Endodermal cell (in vitro differentiated cells): ENCODE data around the gene L1CAM. TPM values are rescaled to one million over a fixed set of nuclear protein-coding genes. Genes with fewer than 3 reads are reported as not detected.

ENCODE experiments used
- DNase-seq: peaks from one replicate; pipeline ENCODE4 v3.0.0-alpha.2; 2017
- H3K27ac ChIP-seq: 2 replicates; pipeline ENCODE4 v1.5.1; 2013; ENCODE audit warnings: mild to moderate bottlenecking, low read depth, low read length, moderate library complexity
- H3K27me3 ChIP-seq: 2 replicates; pipeline ENCODE4 v1.6.1; 2013; ENCODE audit warnings: mild to moderate bottlenecking, low read length, moderate library complexity; ENCODE audit not compliant: insufficient read depth, control insufficient read depth, poor library complexity, severe bottlenecking
- H3K36me3 ChIP-seq: 2 replicates; pipeline ENCODE4 v1.7.0; 2013; ENCODE audit warnings: mild to moderate bottlenecking, low read length, moderate library complexity; ENCODE audit not compliant: control insufficient read depth, insufficient read depth
- H3K4me1 ChIP-seq: one replicate; pipeline ENCODE4 v1.7.0; 2013; ENCODE audit warnings: low read length; ENCODE audit not compliant: control insufficient read depth, insufficient read depth
- H3K4me3 ChIP-seq: 2 replicates; pipeline ENCODE4 v1.5.1; 2013; ENCODE audit warnings: mild to moderate bottlenecking, low read length, moderate library complexity
- H3K9ac ChIP-seq: 2 replicates; pipeline ENCODE4 v1.6.1; 2013; ENCODE audit warnings: mild to moderate bottlenecking, low read length, moderate library complexity; ENCODE audit not compliant: poor library complexity, severe bottlenecking; ENCODE audit errors: extremely low read depth
- H3K9me3 ChIP-seq: 2 replicates; pipeline ENCODE4 v1.6.1; 2013; ENCODE audit warnings: mild to moderate bottlenecking, low read length, moderate library complexity; ENCODE audit not compliant: control insufficient read depth
- H3K27ac Mint-ChIP-seq: 2 replicates; pipeline ENCODE4 v1.8.0; 2020; ENCODE audit warnings: mixed read lengths
- H3K27me3 Mint-ChIP-seq: 2 replicates; pipeline ENCODE4 v1.8.0; 2021; ENCODE audit warnings: mild to moderate bottlenecking, mixed read lengths; ENCODE audit not compliant: insufficient read depth
- H3K36me3 Mint-ChIP-seq: 2 replicates; pipeline ENCODE4 v1.8.0; 2020; ENCODE audit warnings: low read depth, mixed read lengths
- H3K4me1 Mint-ChIP-seq: 2 replicates; pipeline ENCODE4 v1.8.0; 2020; ENCODE audit warnings: mixed read lengths
- H3K4me3 Mint-ChIP-seq: 2 replicates; pipeline ENCODE4 v1.8.0; 2020; ENCODE audit warnings: mild to moderate bottlenecking, moderate library complexity, mixed read lengths
- H3K9me3 Mint-ChIP-seq: 2 replicates; pipeline ENCODE4 v1.8.0; 2020; ENCODE audit warnings: mild to moderate bottlenecking, mixed read lengths
- WGBS, 2 experiments: methylation state at CpG; one replicate each; pipeline versions ENCODE4 v1.1.5 to v1.1.7; 2013; ENCODE audit warnings: missing lambda C conversion rate in 2 of 2, mixed read lengths in 1 of 2; ENCODE audit not compliant: insufficient coverage in 1 of 2, insufficient read length in 1 of 2; 5-methylcytosine and 5-hydroxymethylcytosine counted together
- total RNA-seq, 2 donors: library from RNA; stranded (reverse); fragmentation: NEBNext Ultra II Directional in 1 of 2; extraction: Animal tissue kit (Norgen Biotek cat#: 25700) in 1 of 2; gene quantifications; 2 replicates in 1 of 2; 3 replicates in 1 of 2; pipeline ENCODE4 v1.2.1, GENCODE V29; 2021
- TF ChIP-seq, protein P1 (sequence below): fragments of 200-600 bp; sonication (generic); conservative IDR thresholded peaks from 2 replicates; pipeline ENCODE4 v1.5.0; 2021; ENCODE audit warnings: antibody characterized with exemption, mild to moderate bottlenecking

L1CAM gene
- total RNA-seq, 2 donors from 2014 or later = 7.5 to 29.0 TPM

GRCh38 chrX:153927922-153928760 is 42.2 kb upstream of the L1CAM start:
- Mint-ChIP-seq H3K27ac (peak overlapping the region; percentile 86), H3K4me3 (peak overlapping the region; percentile 71), H3K27me3 (no peaks in the 10 kb centered on the region), H3K36me3 (peaks cover 13% of the 10 kb centered on the region), H3K4me1 (peaks cover 2% of the 10 kb centered on the region), H3K9me3 (peaks cover 70% of the 10 kb centered on the region)
- Histone ChIP-seq H3K9ac (peak overlapping the region; percentile 79), H3K27ac (peak overlapping the region; percentile 94), H3K36me3 (peaks cover 8% of the 10 kb centered on the region), H3K4me3 (peak overlapping the region; percentile 82), H3K27me3 (no peaks in the 10 kb centered on the region), H3K4me1 (no peaks in the 10 kb centered on the region), H3K9me3 (no peaks in the 10 kb centered on the region)
- DNase-seq = peak; percentile 96
- TF ChIP-seq, protein P1, sequence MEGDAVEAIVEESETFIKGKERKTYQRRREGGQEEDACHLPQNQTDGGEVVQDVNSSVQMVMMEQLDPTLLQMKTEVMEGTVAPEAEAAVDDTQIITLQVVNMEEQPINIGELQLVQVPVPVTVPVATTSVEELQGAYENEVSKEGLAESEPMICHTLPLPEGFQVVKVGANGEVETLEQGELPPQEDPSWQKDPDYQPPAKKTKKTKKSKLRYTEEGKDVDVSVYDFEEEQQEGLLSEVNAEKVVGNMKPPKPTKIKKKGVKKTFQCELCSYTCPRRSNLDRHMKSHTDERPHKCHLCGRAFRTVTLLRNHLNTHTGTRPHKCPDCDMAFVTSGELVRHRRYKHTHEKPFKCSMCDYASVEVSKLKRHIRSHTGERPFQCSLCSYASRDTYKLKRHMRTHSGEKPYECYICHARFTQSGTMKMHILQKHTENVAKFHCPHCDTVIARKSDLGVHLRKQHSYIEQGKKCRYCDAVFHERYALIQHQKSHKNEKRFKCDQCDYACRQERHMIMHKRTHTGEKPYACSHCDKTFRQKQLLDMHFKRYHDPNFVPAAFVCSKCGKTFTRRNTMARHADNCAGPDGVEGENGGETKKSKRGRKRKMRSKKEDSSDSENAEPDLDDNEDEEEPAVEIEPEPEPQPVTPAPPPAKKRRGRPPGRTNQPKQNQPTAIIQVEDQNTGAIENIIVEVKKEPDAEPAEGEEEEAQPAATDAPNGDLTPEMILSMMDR = no peak
- 0% methylated on average over 73 of the region's 76 CpGs; no CpG with 5 or more reads in 1 of the 2 experiments for WGBS, 2 experiments

DNA sequence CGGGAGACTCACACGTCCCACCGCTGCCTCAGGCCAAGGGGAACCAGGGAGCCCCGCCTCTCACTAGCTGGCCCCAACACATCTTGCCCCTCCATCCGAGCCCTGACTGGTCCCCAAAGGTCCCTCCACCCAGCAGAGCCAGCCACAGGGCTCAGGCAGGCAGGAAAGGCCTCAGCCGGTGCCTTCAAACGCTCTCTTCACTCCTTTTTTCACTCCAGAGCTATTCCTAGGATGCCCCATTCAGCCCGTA is 41.6 kb upstream of the L1CAM start:
- TF ChIP-seq, protein P1 = no peak
- H3K36me3 Mint-ChIP-seq = peaks cover 12% of the 10 kb centered on the region
- H3K4me1 Mint-ChIP-seq = peaks cover 3% of the 10 kb centered on the region
- no peaks in the 10 kb centered on the region for H3K9me3 ChIP-seq
- H3K9me3 Mint-ChIP-seq = peaks cover 71% of the 10 kb centered on the region
- H3K36me3 ChIP-seq = peaks cover 5% of the 10 kb centered on the region
- H3K27ac Mint-ChIP-seq = peak overlapping the region; percentile 86
- WGBS, 2 experiments = 3% methylated on average over 8 of the region's 8 CpGs; no CpG with 5 or more reads in 1 of the 2 experiments
- H3K4me3 ChIP-seq = peak overlapping the region; percentile 82
- H3K9ac ChIP-seq = peak overlapping the region; percentile 79
- H3K27ac ChIP-seq = peak overlapping the region; percentile 94
- peak overlapping the region; percentile 71 for H3K4me3 Mint-ChIP-seq
- DNase-seq = no peak
- H3K4me1 ChIP-seq = no peaks in the 10 kb centered on the region
- H3K27me3 Mint-ChIP-seq = no peaks in the 10 kb centered on the region
- no peaks in the 10 kb centered on the region for H3K27me3 ChIP-seq

DNA sequence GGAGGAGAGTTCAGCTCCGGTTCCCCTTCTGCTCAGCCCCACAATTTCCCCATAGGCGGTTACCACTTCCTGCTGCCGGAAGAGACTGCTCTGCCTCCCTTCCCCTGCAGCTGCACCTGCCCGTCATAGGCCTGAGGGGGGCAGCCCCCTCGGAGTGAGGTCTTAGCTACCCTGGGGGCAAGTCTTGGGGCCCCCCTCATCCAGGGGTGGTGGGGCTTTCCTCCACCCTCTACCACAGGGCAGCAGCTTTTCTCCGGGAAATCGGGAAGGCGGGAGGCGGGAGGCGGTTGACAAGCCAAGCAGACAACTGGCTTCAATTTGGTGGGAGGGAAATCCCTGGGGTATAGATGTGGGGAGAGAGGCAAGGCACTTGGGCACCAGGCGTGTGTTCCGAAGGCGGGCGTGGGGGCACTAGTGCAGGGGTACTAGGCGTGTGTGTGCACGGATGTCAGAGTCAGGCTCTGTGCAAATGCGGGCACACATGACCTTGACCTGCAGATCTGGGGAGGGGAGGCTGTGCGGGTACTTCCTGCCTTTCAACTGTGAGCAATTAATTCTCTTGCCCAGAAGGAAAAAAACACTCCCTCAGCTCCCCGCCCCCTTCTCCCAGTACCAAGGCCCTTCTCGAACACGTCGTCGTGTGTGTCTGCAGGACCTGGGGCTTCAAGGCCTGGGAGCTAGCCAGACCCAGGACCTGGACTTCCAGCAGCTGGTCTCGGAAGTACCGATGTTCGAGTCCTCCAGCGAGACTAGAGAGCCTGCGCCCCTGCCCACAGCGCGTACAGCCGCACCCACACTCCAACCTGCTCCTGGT is 41.1 kb upstream of the L1CAM start:
- peak overlapping the region; percentile 86 for H3K27ac Mint-ChIP-seq
- H3K9me3 Mint-ChIP-seq = peaks cover 70% of the 10 kb centered on the region
- no peaks in the 10 kb centered on the region for H3K27me3 Mint-ChIP-seq
- peaks cover 5% of the 10 kb centered on the region for H3K36me3 ChIP-seq
- H3K4me3 ChIP-seq = peak overlapping the region; percentile 82
- H3K27ac ChIP-seq = peak overlapping the region; percentile 94
- H3K4me1 Mint-ChIP-seq = peaks cover 6% of the 10 kb centered on the region
- H3K4me1 ChIP-seq = no peaks in the 10 kb centered on the region
- TF ChIP-seq, protein P1 = no peak
- no peak for DNase-seq
- no peaks in the 10 kb centered on the region for H3K9me3 ChIP-seq
- peaks cover 12% of the 10 kb centered on the region for H3K36me3 Mint-ChIP-seq
- WGBS, 2 experiments = 10 to 29% methylated on average over 7 to 25 of the region's 31 CpGs
- peak overlapping the region; percentile 79 for H3K9ac ChIP-seq
- H3K4me3 Mint-ChIP-seq = peak overlapping the region; percentile 71
- H3K27me3 ChIP-seq = no peaks in the 10 kb centered on the region
